IMR-90 (cell line): ENCODE measurements around the gene ADGRG6.

Experiments used
- BHLHE40 ChIP-seq: fragments of 150-350 bp; IDR thresholded peaks from 2 replicates; pipeline ENCODE4 v1.6.1; 2016; ENCODE audit warnings: mild to moderate bottlenecking, low read depth, low read length
- SMC3 ChIP-seq: fragments of 150-350 bp; IDR thresholded peaks from 2 replicates; pipeline ENCODE4 v1.6.1; 2016; ENCODE audit warnings: low read depth, mild to moderate bottlenecking, antibody characterized with exemption, low read length, moderate library complexity
- TF ChIP-seq, protein P1 (sequence below): conservative IDR thresholded peaks from 2 replicates; pipeline ENCODE4 v1.5.1; 2012; ENCODE audit warnings: mild to moderate bottlenecking, low read depth, low read length, improper control_type of control experiment

DNA sequence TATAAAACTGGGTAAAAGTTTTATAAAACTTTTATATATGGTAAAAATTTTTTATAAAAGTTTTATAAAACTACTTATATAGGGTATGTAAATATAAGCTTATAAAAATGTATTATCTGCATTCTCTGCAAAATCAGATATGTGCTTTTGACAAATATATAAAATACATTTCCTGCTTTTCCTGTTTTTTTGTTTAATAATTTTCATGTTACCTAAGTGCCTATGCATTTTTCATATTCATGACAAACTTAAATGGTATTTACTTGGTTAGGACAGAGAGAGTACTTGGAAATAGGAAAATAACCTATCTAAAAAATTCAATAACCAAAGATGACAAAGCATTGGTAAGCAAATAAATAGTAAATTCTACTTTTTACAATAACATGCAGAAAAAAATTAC lies 41.2 kb downstream of the ADGRG6 start:
- no peak for TF ChIP-seq BHLHE40
- no peak for TF ChIP-seq SMC3
- TF ChIP-seq, protein P1, sequence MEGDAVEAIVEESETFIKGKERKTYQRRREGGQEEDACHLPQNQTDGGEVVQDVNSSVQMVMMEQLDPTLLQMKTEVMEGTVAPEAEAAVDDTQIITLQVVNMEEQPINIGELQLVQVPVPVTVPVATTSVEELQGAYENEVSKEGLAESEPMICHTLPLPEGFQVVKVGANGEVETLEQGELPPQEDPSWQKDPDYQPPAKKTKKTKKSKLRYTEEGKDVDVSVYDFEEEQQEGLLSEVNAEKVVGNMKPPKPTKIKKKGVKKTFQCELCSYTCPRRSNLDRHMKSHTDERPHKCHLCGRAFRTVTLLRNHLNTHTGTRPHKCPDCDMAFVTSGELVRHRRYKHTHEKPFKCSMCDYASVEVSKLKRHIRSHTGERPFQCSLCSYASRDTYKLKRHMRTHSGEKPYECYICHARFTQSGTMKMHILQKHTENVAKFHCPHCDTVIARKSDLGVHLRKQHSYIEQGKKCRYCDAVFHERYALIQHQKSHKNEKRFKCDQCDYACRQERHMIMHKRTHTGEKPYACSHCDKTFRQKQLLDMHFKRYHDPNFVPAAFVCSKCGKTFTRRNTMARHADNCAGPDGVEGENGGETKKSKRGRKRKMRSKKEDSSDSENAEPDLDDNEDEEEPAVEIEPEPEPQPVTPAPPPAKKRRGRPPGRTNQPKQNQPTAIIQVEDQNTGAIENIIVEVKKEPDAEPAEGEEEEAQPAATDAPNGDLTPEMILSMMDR: no peak
